ENCODE measurements around the gene TOMM40. TPM values are rescaled to one million over a fixed set of nuclear protein-coding genes. Genes with fewer than 3 reads are reported as not detected.

TOMM40 gene
- total RNA-seq, result 10 to 100 TPM; 50.3 to 53.5 TPM

- peaks cover 2% of the 10 kb centered on the region for H3K9me3 Mint-ChIP-seq
- H3K4me3 Mint-ChIP-seq, result peak within 1 kb of the TSS; percentile 92
- ATAC-seq (ENCODE audit: low read depth) (no peak), DNase-seq (peak; percentile 97)
- peak within 1 kb of the TSS; percentile 94 for H3K27ac Mint-ChIP-seq
- H3K27me3 Mint-ChIP-seq, result no peaks in the 10 kb centered on the region
- H3K36me3 Mint-ChIP-seq, result peaks cover 14% of the 10 kb centered on the region
- POLR2A ChIA-PET, result interaction anchor here (0.5 kb wide), 1 partner anchor 1216 kb away, joined by 3 read pairs; no protein-coding TSS in a partner anchor
- H3K4me1 Mint-ChIP-seq, result peaks cover 23% of the 10 kb centered on the region
Measured at GRCh38 chr19:44891016-44891882, at the start of gene TOMM40. TSS of gene TOMM40 (plus strand) at chr19:44891254. CDS start at chr19:44891416, 162 bp downstream.

GRCh38 chr19:44845286-44845611 lies 45.8 kb upstream of the TOMM40 start:
- peak overlapping the region; percentile 87 for H3K27ac Mint-ChIP-seq
- H3K4me1 Mint-ChIP-seq, result peaks cover 17% of the 10 kb centered on the region
- H3K9me3 Mint-ChIP-seq, result no peaks in the 10 kb centered on the region
- ATAC-seq (ENCODE audit: low read depth) (no peak), DNase-seq (no peak)
- H3K27me3 Mint-ChIP-seq, result peaks cover 31% of the 10 kb centered on the region
- H3K36me3 Mint-ChIP-seq, result no peaks in the 10 kb centered on the region
- peak overlapping the region; percentile 85 for H3K4me3 Mint-ChIP-seq
- POLR2A ChIA-PET, result no interaction called here

GRCh38 chr19:44845612-44846454 lies 45.2 kb upstream of the TOMM40 start, which contains the start of gene NECTIN2:
TSS of gene NECTIN2 (plus strand) at chr19:44846297. CDS start at chr19:44846526, 229 bp downstream.
- peak; percentile 94 for DNase-seq
- H3K36me3 Mint-ChIP-seq, result no peaks in the 10 kb centered on the region
- POLR2A ChIA-PET, result no interaction called here
- peak within 1 kb of the TSS; percentile 85 for H3K4me3 Mint-ChIP-seq
- peak; percentile 76 for ATAC-seq (ENCODE audit: low read depth)
- peak within 1 kb of the TSS; percentile 87 for H3K27ac Mint-ChIP-seq
- H3K27me3 Mint-ChIP-seq, result peaks cover 31% of the 10 kb centered on the region
- H3K4me1 Mint-ChIP-seq, result peaks cover 17% of the 10 kb centered on the region
- H3K9me3 Mint-ChIP-seq, result no peaks in the 10 kb centered on the region

- Mint-ChIP-seq H3K27me3 (peaks cover 33% of the 10 kb centered on the region), H3K36me3 (no peaks in the 10 kb centered on the region), H3K27ac (peak overlapping the region; percentile 27), H3K4me3 (peak overlapping the region; percentile 85), H3K4me1 (peaks cover 18% of the 10 kb centered on the region), H3K9me3 (no peaks in the 10 kb centered on the region)
- no peak for ATAC-seq (ENCODE audit: low read depth)
- peak; percentile 36 for DNase-seq
- POLR2A ChIA-PET, result no interaction called here
Measured at GRCh38 chr19:44846455-44847143, 44.5 kb upstream of the TOMM40 start.

- POLR2A ChIA-PET, result no interaction called here
- Mint-ChIP-seq H3K27ac (peak overlapping the region; percentile 27), H3K36me3 (no peaks in the 10 kb centered on the region), H3K4me1 (peaks cover 20% of the 10 kb centered on the region), H3K4me3 (peak overlapping the region; percentile 73), H3K9me3 (no peaks in the 10 kb centered on the region), H3K27me3 (peaks cover 36% of the 10 kb centered on the region)
- DNase-seq (peak; percentile 32), ATAC-seq (ENCODE audit: low read depth) (no peak)
Measured at GRCh38 chr19:44847144-44848035, 43.7 kb upstream of the TOMM40 start.

- Mint-ChIP-seq H3K36me3 (no peaks in the 10 kb centered on the region), H3K4me3 (no peak overlapping the region), H3K4me1 (peaks cover 20% of the 10 kb centered on the region), H3K27ac (no peak overlapping the region), H3K27me3 (peaks cover 36% of the 10 kb centered on the region), H3K9me3 (no peaks in the 10 kb centered on the region)
- POLR2A ChIA-PET, result no interaction called here
- DNase-seq (no peak), ATAC-seq (ENCODE audit: low read depth) (no peak)
Measured at GRCh38 chr19:44848036-44848811, 42.8 kb upstream of the TOMM40 start.

GRCh38 chr19:44848812-44849447 lies 42.1 kb upstream of the TOMM40 start:
- Mint-ChIP-seq H3K9me3 (no peaks in the 10 kb centered on the region), H3K27me3 (peaks cover 43% of the 10 kb centered on the region), H3K27ac (no peak overlapping the region), H3K4me3 (no peak overlapping the region), H3K36me3 (no peaks in the 10 kb centered on the region), H3K4me1 (peaks cover 20% of the 10 kb centered on the region)
- DNase-seq, result no peak
- POLR2A ChIA-PET, result no interaction called here
- ATAC-seq (ENCODE audit: low read depth), result no peak

GRCh38 chr19:44850641-44851109 lies 40.4 kb upstream of the TOMM40 start:
- peaks cover 40% of the 10 kb centered on the region for H3K27me3 Mint-ChIP-seq
- H3K9me3 Mint-ChIP-seq, result no peaks in the 10 kb centered on the region
- ATAC-seq (ENCODE audit: low read depth) (no peak), DNase-seq (no peak)
- POLR2A ChIA-PET, result no interaction called here
- H3K4me3 Mint-ChIP-seq, result no peak overlapping the region
- peaks cover 12% of the 10 kb centered on the region for H3K4me1 Mint-ChIP-seq
- H3K36me3 Mint-ChIP-seq, result no peaks in the 10 kb centered on the region
- H3K27ac Mint-ChIP-seq, result no peak overlapping the region

- Mint-ChIP-seq H3K36me3 (no peaks in the 10 kb centered on the region), H3K27me3 (peaks cover 40% of the 10 kb centered on the region), H3K4me1 (peaks cover 15% of the 10 kb centered on the region), H3K4me3 (no peak overlapping the region), H3K9me3 (no peaks in the 10 kb centered on the region), H3K27ac (no peak overlapping the region)
- no peak for DNase-seq
- POLR2A ChIA-PET, result no interaction called here
- peak; percentile 51 for ATAC-seq (ENCODE audit: low read depth)
Measured at GRCh38 chr19:44851427-44851826, 39.6 kb upstream of the TOMM40 start.

GRCh38 chr19:44855606-44856005 lies 35.4 kb upstream of the TOMM40 start:
- ATAC-seq (ENCODE audit: low read depth), result no peak
- Mint-ChIP-seq H3K27ac (no peak overlapping the region), H3K9me3 (no peaks in the 10 kb centered on the region), H3K4me3 (no peak overlapping the region), H3K27me3 (peaks cover 12% of the 10 kb centered on the region), H3K4me1 (peaks cover 13% of the 10 kb centered on the region), H3K36me3 (no peaks in the 10 kb centered on the region)
- no peak for DNase-seq
- POLR2A ChIA-PET, result no interaction called here

GRCh38 chr19:44856421-44857083 lies 34.5 kb upstream of the TOMM40 start:
- Mint-ChIP-seq H3K4me1 (peaks cover 9% of the 10 kb centered on the region), H3K36me3 (no peaks in the 10 kb centered on the region), H3K9me3 (no peaks in the 10 kb centered on the region), H3K4me3 (no peak overlapping the region), H3K27ac (peak overlapping the region; percentile 22), H3K27me3 (peaks cover 12% of the 10 kb centered on the region)
- ATAC-seq (ENCODE audit: low read depth), result no peak
- DNase-seq, result no peak
- POLR2A ChIA-PET, result interaction anchor here (0.6 kb wide), 1 partner anchor 49 kb away, joined by 3 read pairs; no protein-coding TSS in a partner anchor

All from activated naive CD8-positive, alpha-beta T cell treated with anti-CD3 and anti-CD28 coated beads, Interleukin-2, amount 10 ng/mL, durations not matched to agents 7 days and 5 days (primary cell).